Measurements from ENCODE around the gene HSD17B1. TPM values are rescaled to one million over a fixed set of nuclear protein-coding genes. Genes with fewer than 3 reads are reported as not detected.

Gene HSD17B1
- total RNA-seq, 1 donor: 3.5 TPM

GRCh38 chr17:42577140-42577531 is 24.4 kb downstream of the HSD17B1 start:
- H3K4me3 ChIP-seq (ENCODE audit: low read depth, low read length): peak overlapping the region; percentile 83
- no peak for DNase-seq (ENCODE audit: low read depth)
- TF ChIP-seq CTCF (IDR thresholded peaks at IDR 0.05; ENCODE audit: insufficient read depth, low read depth, low read length): no peak

GRCh38 chr17:42577532-42578281 is 25.0 kb downstream of the HSD17B1 start, which contains the start of gene PSMC3IP:
Gene PSMC3IP, minus strand, starts transcription at chr17:42577729. Its CDS starts 43 bp downstream, at chr17:42577686.
- peak within 1 kb of the TSS; percentile 83 for H3K4me3 ChIP-seq (ENCODE audit: low read depth, low read length)
- TF ChIP-seq CTCF (IDR thresholded peaks at IDR 0.05; ENCODE audit: insufficient read depth, low read depth, low read length): peak; percentile 30
- peak; percentile 96 for DNase-seq (ENCODE audit: low read depth)

- DNase-seq (ENCODE audit: low read depth): peak; percentile 72
- peak; percentile 78 for TF ChIP-seq CTCF (IDR thresholded peaks at IDR 0.05; ENCODE audit: insufficient read depth, low read depth, low read length)
Observed at GRCh38 chr17:42578282-42578869, 25.7 kb downstream of the HSD17B1 start.

GRCh38 chr17:42579794-42580551 is 27.2 kb downstream of the HSD17B1 start:
- DNase-seq (ENCODE audit: low read depth): no peak
- no peak for TF ChIP-seq CTCF (IDR thresholded peaks at IDR 0.05; ENCODE audit: insufficient read depth, low read depth, low read length)
- no peak overlapping the region for H3K4me3 ChIP-seq (ENCODE audit: low read depth, low read length)

More at GRCh38 chr17:42578282-42578869, 25.7 kb downstream of the HSD17B1 start:
- peak overlapping the region; percentile 83 for H3K4me3 ChIP-seq (ENCODE audit: low read depth, low read length)

- no peak for DNase-seq (ENCODE audit: low read depth)
- H3K4me3 ChIP-seq (ENCODE audit: low read depth, low read length): no peak overlapping the region
- no peak for TF ChIP-seq CTCF (IDR thresholded peaks at IDR 0.05; ENCODE audit: insufficient read depth, low read depth, low read length)
Observed at GRCh38 chr17:42581744-42582270, 29.1 kb downstream of the HSD17B1 start.

- H3K4me3 ChIP-seq (ENCODE audit: low read depth, low read length): no peak overlapping the region
- DNase-seq (ENCODE audit: low read depth): no peak
- no peak for TF ChIP-seq CTCF (IDR thresholded peaks at IDR 0.05; ENCODE audit: insufficient read depth, low read depth, low read length)
Observed at GRCh38 chr17:42584880-42585279, 32.2 kb downstream of the HSD17B1 start.
